Spleen (tissue), 11 donors: ENCODE measurements around the gene FAM43A. TPM values are rescaled to one million over a fixed set of nuclear protein-coding genes. Genes with fewer than 3 reads are reported as not detected.
A peak's percentile ranks its signal among the peaks of the same experiment; 100 is the strongest.

ENCODE experiments used
- DNase-seq: peaks from one replicate; pipeline ENCODE4 v3.0.0-alpha.2; 2020
- H3K27ac ChIP-seq, 8 donors: fragments of 200-600 bp; sonication (generic) in 7 of 8; 1 replicate in 4 of 8; 2 replicates in 4 of 8; pipeline versions ENCODE4 v1.5.0 to v1.8.0; 2016 to 2021; ENCODE audit warnings: inconsistent platforms in 4 of 8, mild to moderate bottlenecking in 4 of 8, moderate library complexity in 1 of 8
- H3K27me3 ChIP-seq, 7 donors: fragments of 200-600 bp; sonication (generic) in 6 of 7; replicated peaks in 1 of 7; 1 replicate in 4 of 7; 2 replicates in 3 of 7; pipeline versions ENCODE4 v1.5.0 to v1.8.0; 2016 to 2021; ENCODE audit warnings: inconsistent platforms in 3 of 7, mild to moderate bottlenecking in 1 of 7
- H3K36me3 ChIP-seq, 6 donors: fragments of 200-600 bp; sonication (generic) in 5 of 6; 1 replicate in 4 of 6; 2 replicates in 2 of 6; pipeline versions ENCODE4 v1.5.0 to v1.8.0; 2016 to 2021; ENCODE audit warnings: inconsistent platforms in 2 of 6
- H3K4me1 ChIP-seq, 6 donors: fragments of 200-600 bp; sonication (generic) in 5 of 6; 1 replicate in 3 of 6; 2 replicates in 3 of 6; pipeline versions ENCODE4 v1.5.0 to v1.8.0; 2016 to 2021; ENCODE audit warnings: inconsistent platforms in 3 of 6
- H3K4me3 ChIP-seq, 8 donors: fragments of 200-600 bp; sonication (generic) in 7 of 8; 1 replicate in 4 of 8; 2 replicates in 4 of 8; pipeline versions ENCODE4 v1.5.0 to v1.8.0; 2016 to 2021; ENCODE audit warnings: inconsistent platforms in 4 of 8, mild to moderate bottlenecking in 4 of 8, moderate library complexity in 2 of 8
- H3K9me3 ChIP-seq, 8 donors: fragments of 200-600 bp; sonication (generic) in 7 of 8; 1 replicate in 4 of 8; 2 replicates in 4 of 8; pipeline versions ENCODE4 v1.5.0 to v1.8.0; 2016 to 2021; ENCODE audit warnings: inconsistent platforms in 4 of 8
- CTCF ChIP-seq, 11 experiments: fragments of 200-600 bp in 7 of 11; fragments of 450-650 bp in 4 of 11; sonication (generic) in 4 of 11; IDR thresholded peaks in 8 of 11; conservative IDR thresholded peaks in 3 of 11; 1 replicate in 7 of 11; 2 replicates in 4 of 11; pipeline versions ENCODE4 v1.4.0 to v1.8.0; 2016 to 2021; ENCODE audit warnings: antibody characterized with exemption in 11 of 11, inconsistent platforms in 4 of 11, mild to moderate bottlenecking in 1 of 11
- POLR2A ChIP-seq, 3 donors: fragments of 450-650 bp; IDR thresholded peaks; one replicate each; pipeline ENCODE4 v1.5.1; 2017; ENCODE audit warnings: antibody characterized with exemption in 3 of 3, mild to moderate bottlenecking in 1 of 3
- POLR2AphosphoS5 ChIP-seq, 3 donors: sonication (generic); formaldehyde crosslinking; IDR thresholded peaks; one replicate each; pipeline ENCODE4 v1.5.1; 2017; ENCODE audit warnings: antibody characterized with exemption in 3 of 3
- WGBS, 5 donors: extraction: QIAGEN DNeasy Blood & Tissue Kit in 3 of 5; methylation state at CpG; one replicate each; pipeline versions ENCODE4 v1.1.5 to v1.1.7; 2013 to 2018; 5-methylcytosine and 5-hydroxymethylcytosine counted together
- intact Hi-C: fragments of 100-400 bp; cut with DNase I; formaldehyde crosslinking; loops from one replicate; pipeline ENCODE4 v1.15.0; 2023; ENCODE audit warnings: low total_unique reads
- polyA plus RNA-seq, 3 donors: library from polyadenylated mRNA; stranded (reverse); fragments of 200-250 nt; gene quantifications; one replicate each; pipeline ENCODE4 v1.2.1, GENCODE V29; 2013
- total RNA-seq, 7 donors: library from RNA; depleted of rRNA in 3 of 7; stranded (reverse); fragments of >200 nt in 3 of 7; fragmentation: NEBNext Ultra II Directional in 4 of 7; extraction: Animal tissue kit (Norgen Biotek cat#: 25700) in 4 of 7; gene quantifications; one replicate each; pipeline versions ENCODE4 v1.1.0 to v1.2.1, GENCODE V29; 2016 to 2021
- donor health status: healthy with polysubstance abuse.
- donor health status: DM: no; HTN: no; CAD: no; lungs with moderate emphysema.
- donor health status: DM: no; HTN: no; CAD: no.
- donor health status: Bipolar disorder and iron deficiency.
- donor health status: healthy.
- donor health status: DM: no; HTN: no; CAD: no.
- donor health status: DM: yes; HTN: yes; CAD: no.

The FAM43A gene
- total and polyA plus RNA-seq, 10 donors = 16.9 to 102 (median 66.6) TPM

- Histone ChIP-seq H3K4me1 (peaks cover 0 to 17% (median 9%) of the 10 kb centered on the region in 6 donors), H3K27me3 (no peaks in the 10 kb centered on the region), H3K36me3 (peaks cover 0 to 88% (median 58%) of the 10 kb centered on the region in 6 donors), H3K9me3 (no peaks in the 10 kb centered on the region), H3K4me3 (no peak overlapping the region), H3K27ac (no peak overlapping the region)
- WGBS, 5 donors = 72 to 86% (median 85%) methylated on average over 5 of the region's 5 CpGs
- intact Hi-C loops = no loop called here
- no peak for TF ChIP-seq POLR2AphosphoS5 (IDR thresholded peaks at IDR 0.05)
- DNase-seq = no peak
These were observed 31.2 kb upstream of the FAM43A start for GRCh38 chr3:194654443-194654842.

GRCh38 chr3:194657439-194657838 is 28.2 kb upstream of the FAM43A start:
- intact Hi-C loops = no loop called here
- Histone ChIP-seq H3K9me3 (no peaks in the 10 kb centered on the region), H3K4me1 (peaks cover 0 to 46% (median 29%) of the 10 kb centered on the region in 6 donors), H3K36me3 (peaks cover 0 to 87% (median 43%) of the 10 kb centered on the region in 6 donors), H3K27ac (peak overlapping the region in 3 of 8 donors; percentile 50 to 72 (median 53)), H3K27me3 (no peaks in the 10 kb centered on the region), H3K4me3 (no peak overlapping the region)
- TF ChIP-seq POLR2A (IDR thresholded peaks at IDR 0.05) = no peak
- TF ChIP-seq CTCF (IDR thresholded peaks at IDR 0.05 in 8 of 11, conservative IDR thresholded peaks at IDR 0.05 in 3 of 11) = no peak
- TF ChIP-seq POLR2AphosphoS5 (IDR thresholded peaks at IDR 0.05) = no peak
- no peak for DNase-seq
- 79 to 94% (median 81%) methylated on average over 7 of the region's 7 CpGs for WGBS, 5 donors

- H3K9me3 ChIP-seq = no peaks in the 10 kb centered on the region
- peak overlapping the region in 6 of 8 donors; percentile 3 to 72 (median 54) for H3K27ac ChIP-seq
- H3K36me3 ChIP-seq = peaks cover 0 to 84% (median 37%) of the 10 kb centered on the region in 6 donors
- 68 to 74% (median 72%) methylated on average over 5 of the region's 5 CpGs for WGBS, 5 donors
- no peak for DNase-seq
- H3K4me1 ChIP-seq = peaks cover 0 to 52% (median 29%) of the 10 kb centered on the region in 6 donors
- no peaks in the 10 kb centered on the region for H3K27me3 ChIP-seq
- TF ChIP-seq POLR2AphosphoS5 (IDR thresholded peaks at IDR 0.05) (no peak), CTCF (IDR thresholded peaks at IDR 0.05 in 8 of 11, conservative IDR thresholded peaks at IDR 0.05 in 3 of 11) (no peak), POLR2A (IDR thresholded peaks at IDR 0.05) (no peak)
- H3K4me3 ChIP-seq = no peak overlapping the region
- intact Hi-C loops = no loop called here
These were observed 27.0 kb upstream of the FAM43A start for GRCh38 chr3:194658477-194659242.

GRCh38 chr3:194659778-194660177 is 25.9 kb upstream of the FAM43A start:
- 81 to 86% (median 82%) methylated on average over 7 of the region's 7 CpGs for WGBS, 5 donors
- Histone ChIP-seq H3K36me3 (peaks cover 0 to 84% (median 47%) of the 10 kb centered on the region in 6 donors), H3K4me1 (peaks cover 0 to 52% (median 29%) of the 10 kb centered on the region in 6 donors), H3K9me3 (no peaks in the 10 kb centered on the region), H3K4me3 (no peak overlapping the region), H3K27me3 (no peaks in the 10 kb centered on the region), H3K27ac (peak overlapping the region in 5 of 8 donors; percentile 10 to 72 (median 55))
- intact Hi-C loops = no loop called here
- no peak for DNase-seq
- TF ChIP-seq CTCF (IDR thresholded peaks at IDR 0.05 in 8 of 11, conservative IDR thresholded peaks at IDR 0.05 in 3 of 11) (no peak), POLR2AphosphoS5 (IDR thresholded peaks at IDR 0.05) (no peak), POLR2A (IDR thresholded peaks at IDR 0.05) (no peak)
